ENCODE results near the gene LAMA5.

LAMA5 gene

GRCh38 chr20:62267543-62267942 is 99.6 kb downstream of the LAMA5 start:
- no peak overlapping the region for H3K4me3 ChIP-seq (ENCODE audit: low read length)
- H3K9ac ChIP-seq (ENCODE audit: low read length) = no peak overlapping the region
- H4K20me1 ChIP-seq (ENCODE audit: insufficient read depth, low read length) = no peaks in the 10 kb centered on the region
- TF ChIP-seq CTCF (IDR thresholded peaks at IDR 0.05; ENCODE audit: low read depth, low read length) = no peak
- no peak for TF ChIP-seq EZH2phosphoT487 (IDR thresholded peaks at IDR 0.05; ENCODE audit: low read depth)
- no peak overlapping the region for H3K4me2 ChIP-seq (ENCODE audit: low read length)
- H3K4me1 ChIP-seq (ENCODE audit: low read length) = no peaks in the 10 kb centered on the region
- no peak overlapping the region for H3K27ac ChIP-seq (ENCODE audit: low read length)
- no peaks in the 10 kb centered on the region for H3K79me2 ChIP-seq (ENCODE audit: low read length)
- no peak overlapping the region for H2AFZ ChIP-seq (ENCODE audit: low read depth, low read length)
- H3K27me3 ChIP-seq (ENCODE audit: low read depth, low read length) = no peaks in the 10 kb centered on the region
- no peaks in the 10 kb centered on the region for H3K9me3 ChIP-seq (ENCODE audit: insufficient read depth, low read length)
- H3K36me3 ChIP-seq (replicated peaks; ENCODE audit: low read depth, low read length) = peaks cover 23% of the 10 kb centered on the region

- Histone ChIP-seq H3K4me1 (ENCODE audit: low read length) (no peaks in the 10 kb centered on the region), H3K27me3 (ENCODE audit: low read depth, low read length) (no peaks in the 10 kb centered on the region), H3K27ac (ENCODE audit: low read length) (no peak overlapping the region), H3K4me2 (ENCODE audit: low read length) (no peak overlapping the region), H2AFZ (ENCODE audit: low read depth, low read length) (no peak overlapping the region), H3K36me3 (replicated peaks; ENCODE audit: low read depth, low read length) (peaks cover 23% of the 10 kb centered on the region), H4K20me1 (ENCODE audit: insufficient read depth, low read length) (no peaks in the 10 kb centered on the region), H3K79me2 (ENCODE audit: low read length) (no peaks in the 10 kb centered on the region), H3K9ac (ENCODE audit: low read length) (no peak overlapping the region), H3K4me3 (ENCODE audit: low read length) (no peak overlapping the region), H3K9me3 (ENCODE audit: insufficient read depth, low read length) (no peaks in the 10 kb centered on the region)
- TF ChIP-seq CTCF (IDR thresholded peaks at IDR 0.05; ENCODE audit: low read depth, low read length) (no peak), EZH2phosphoT487 (IDR thresholded peaks at IDR 0.05; ENCODE audit: low read depth) (no peak)
These were observed 100.3 kb downstream of the LAMA5 start for GRCh38 chr20:62266851-62267250.

- Histone ChIP-seq H4K20me1 (ENCODE audit: insufficient read depth, low read length) (no peaks in the 10 kb centered on the region), H3K4me1 (ENCODE audit: low read length) (no peaks in the 10 kb centered on the region), H3K27ac (ENCODE audit: low read length) (no peak overlapping the region), H3K9ac (ENCODE audit: low read length) (no peak overlapping the region), H3K4me2 (ENCODE audit: low read length) (no peak overlapping the region), H3K27me3 (ENCODE audit: low read depth, low read length) (no peaks in the 10 kb centered on the region), H3K4me3 (ENCODE audit: low read length) (no peak overlapping the region), H3K79me2 (ENCODE audit: low read length) (no peaks in the 10 kb centered on the region), H3K36me3 (replicated peaks; ENCODE audit: low read depth, low read length) (peaks cover 23% of the 10 kb centered on the region), H2AFZ (ENCODE audit: low read depth, low read length) (no peak overlapping the region), H3K9me3 (ENCODE audit: insufficient read depth, low read length) (no peaks in the 10 kb centered on the region)
- TF ChIP-seq CTCF (IDR thresholded peaks at IDR 0.05; ENCODE audit: low read depth, low read length) = no peak
- TF ChIP-seq EZH2phosphoT487 (IDR thresholded peaks at IDR 0.05; ENCODE audit: low read depth) = no peak
These were observed 100.8 kb downstream of the LAMA5 start for GRCh38 chr20:62266340-62266739.

GRCh38 chr20:62265365-62265764 is 101.7 kb downstream of the LAMA5 start:
- TF ChIP-seq CTCF (IDR thresholded peaks at IDR 0.05; ENCODE audit: low read depth, low read length) = no peak
- TF ChIP-seq EZH2phosphoT487 (IDR thresholded peaks at IDR 0.05; ENCODE audit: low read depth) = no peak
- H3K36me3 ChIP-seq (replicated peaks; ENCODE audit: low read depth, low read length) = peaks cover 23% of the 10 kb centered on the region
- H3K4me3 ChIP-seq (ENCODE audit: low read length) = no peak overlapping the region
- no peaks in the 10 kb centered on the region for H3K79me2 ChIP-seq (ENCODE audit: low read length)
- H3K4me1 ChIP-seq (ENCODE audit: low read length) = no peaks in the 10 kb centered on the region
- H4K20me1 ChIP-seq (ENCODE audit: insufficient read depth, low read length) = no peaks in the 10 kb centered on the region
- no peak overlapping the region for H3K4me2 ChIP-seq (ENCODE audit: low read length)
- no peaks in the 10 kb centered on the region for H3K9me3 ChIP-seq (ENCODE audit: insufficient read depth, low read length)
- no peak overlapping the region for H3K27ac ChIP-seq (ENCODE audit: low read length)
- no peak overlapping the region for H3K9ac ChIP-seq (ENCODE audit: low read length)
- H3K27me3 ChIP-seq (ENCODE audit: low read depth, low read length) = no peaks in the 10 kb centered on the region
- H2AFZ ChIP-seq (ENCODE audit: low read depth, low read length) = no peak overlapping the region

All from OCI-LY3 (cell line).